HS-5 (cell line): ENCODE results near the gene ITPR3.

Source experiments
- DNase-seq: peaks from one replicate; pipeline ENCODE4 v3.0.0-alpha.2; 2012; ENCODE audit warnings: low read depth

Gene ITPR3

GRCh38 chr6:33737267-33738026 is 116.3 kb downstream of the ITPR3 start:
- DNase-seq: no peak

- no peak for DNase-seq
Observed at GRCh38 chr6:33738153-33738552, 117.0 kb downstream of the ITPR3 start.

DNA sequence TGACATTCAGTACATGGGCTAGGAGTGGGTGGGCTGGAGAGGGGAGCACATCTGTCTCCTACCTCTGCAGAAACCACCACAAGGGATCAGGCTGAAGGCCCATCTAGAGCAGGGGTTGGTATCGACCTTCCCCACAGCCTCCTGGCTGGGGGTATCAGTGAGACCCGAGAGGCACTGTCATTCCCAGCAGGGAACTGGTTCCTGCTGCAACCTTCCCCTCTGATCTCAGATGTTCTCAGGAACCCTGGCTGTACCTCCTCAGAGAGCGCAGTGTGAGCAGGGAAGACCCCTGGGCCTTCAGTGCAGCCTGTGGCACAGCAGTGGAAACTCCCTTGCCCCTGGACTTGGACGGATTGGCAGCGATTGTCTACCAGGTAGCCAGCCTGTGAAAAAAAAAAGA is 117.8 kb downstream of the ITPR3 start:
- no peak for DNase-seq

- DNase-seq: no peak
Observed at GRCh38 chr6:33739571-33739970, 118.4 kb downstream of the ITPR3 start.

- no peak for DNase-seq
Observed at GRCh38 chr6:33740204-33740608, 119.1 kb downstream of the ITPR3 start.

DNA sequence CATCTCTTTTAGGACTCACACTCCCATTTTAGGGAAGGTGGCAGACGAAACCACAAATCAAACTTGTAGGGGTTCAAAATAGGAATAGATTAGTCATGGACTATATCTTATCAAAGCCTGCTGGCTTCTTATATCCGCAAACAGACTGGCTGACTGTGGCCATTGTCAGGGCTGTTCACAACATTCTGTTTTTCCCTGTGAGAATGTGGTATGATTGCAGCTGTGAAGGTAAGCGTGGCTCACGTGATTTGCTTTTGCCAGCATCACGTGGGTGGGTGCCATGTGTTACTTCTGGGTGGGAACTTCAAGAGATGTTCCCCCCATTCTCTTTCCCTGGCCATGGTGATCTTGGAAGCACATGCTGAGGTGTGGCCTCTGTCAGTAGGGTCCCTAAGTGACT is 119.7 kb downstream of the ITPR3 start:
- DNase-seq: no peak

- DNase-seq: no peak
Observed at GRCh38 chr6:33742092-33742491, 121.0 kb downstream of the ITPR3 start.

DNA sequence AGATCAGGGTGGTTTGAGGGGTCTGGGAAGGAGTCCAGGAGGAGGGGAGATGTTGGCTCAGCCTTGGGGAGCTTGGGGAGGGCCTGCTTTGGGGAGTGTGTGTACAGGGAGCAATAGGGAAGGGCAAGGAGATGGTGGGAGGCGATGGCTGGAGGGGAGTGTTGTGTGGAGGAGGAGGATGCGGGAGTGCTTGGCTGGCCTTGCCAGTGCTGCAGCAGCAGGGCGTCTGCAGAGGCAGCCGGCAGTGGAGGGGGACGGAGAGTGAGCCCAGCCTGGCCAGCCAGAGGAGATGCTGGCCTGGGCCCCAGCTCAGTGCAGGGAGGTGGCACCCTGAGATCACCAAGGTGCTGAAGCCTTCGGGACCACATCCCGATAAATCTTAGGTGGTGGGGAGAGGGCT is 121.7 kb downstream of the ITPR3 start:
- no peak for DNase-seq

- DNase-seq: peak; percentile 37
Observed at GRCh38 chr6:33744001-33744848, 123.1 kb downstream of the ITPR3 start.

- DNase-seq: no peak
Observed at GRCh38 chr6:33744895-33745546, 123.9 kb downstream of the ITPR3 start.

DNA sequence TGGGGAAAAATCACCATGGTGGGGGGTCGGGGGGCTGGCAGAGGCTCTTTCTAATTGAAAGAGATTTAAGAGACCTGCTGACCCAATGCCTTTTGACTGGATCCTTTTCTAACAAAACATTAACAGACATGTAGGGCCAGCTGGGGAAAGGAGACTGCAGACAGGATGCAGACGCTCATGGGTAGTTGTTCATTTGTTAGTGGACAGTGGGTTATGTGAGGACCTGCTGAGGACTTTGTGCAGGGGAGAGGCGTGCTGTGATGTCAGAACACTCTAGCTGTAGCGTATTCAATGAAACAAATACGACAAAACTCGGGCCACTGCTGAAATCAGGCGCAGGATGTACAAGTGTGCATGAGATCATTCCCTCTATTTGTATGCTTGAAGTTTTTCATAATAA is 124.4 kb downstream of the ITPR3 start:
- no peak for DNase-seq
